Measurements from ENCODE around the gene ERGIC2.

GRCh38 chr12:29414368-29414767 is 33.4 kb upstream of the ERGIC2 start:
- TF ChIP-seq SPI1 (IDR thresholded peaks at IDR 0.05; ENCODE audit: borderline replicate concordance, low read depth): no peak
- TF ChIP-seq CTCF (IDR thresholded peaks at IDR 0.05; ENCODE audit: insufficient read depth, low read length): no peak
- TF ChIP-seq POLR2AphosphoS5 (IDR thresholded peaks at IDR 0.05; ENCODE audit: low read depth): no peak
- no peak for TF ChIP-seq REST (IDR thresholded peaks at IDR 0.05; ENCODE audit: insufficient replicate concordance, low read depth)
- TF ChIP-seq GABPA (IDR thresholded peaks at IDR 0.05; ENCODE audit: low read depth): no peak
